HCT116 (cell line): ENCODE results near the gene ADAMTSL5. TPM values are rescaled to one million over a fixed set of nuclear protein-coding genes. Genes with fewer than 3 reads are reported as not detected.

Experiments used
- ATAC-seq: fragments of 200-7000 bp; cut with Tn5 transposase; 2 replicates; pipeline ENCODE4 v1.9.1; 2020; ENCODE audit warnings: mild to moderate bottlenecking, moderate library complexity
- BruUV-seq: library from RNA; stranded (reverse); fragments of 400-500 nt; replicated peaks from 2 replicates; lab custom pipeline; 2021; lab: Mats Ljungman, UMichigan
- CTCF ChIA-PET: fragments of 300-600 bp; sonication (Branson Sonifier 250); formaldehyde crosslinking; loops from one replicate; lab custom pipeline; 2021; ENCODE audit warnings: antibody characterized with exemption; lab: Charles Lee
- POLR2A ChIA-PET: fragments of 300-600, 350-600 bp; sonication (Branson Sonifier 250); formaldehyde crosslinking; loops from one replicate; lab custom pipeline; 2021; ENCODE audit warnings: antibody characterized with exemption; lab: Charles Lee
- RAD21 ChIA-PET, 2 experiments: fragments of 300-600 bp; sonication (Branson Sonifier 250); formaldehyde crosslinking; loops; one replicate each; lab custom pipeline; 2023; ENCODE audit warnings: low total read pairs in 2 of 2; ENCODE audit not compliant: uncharacterized antibody in 2 of 2, unreplicated experiment in 2 of 2, low non-redundant PET in 1 of 2; lab: Charles Lee
- DNase-seq: peaks from one replicate; pipeline ENCODE4 v3.0.0-alpha.2; 2010; ENCODE audit warnings: low read depth, low spot score
- H2AFZ ChIP-seq: fragments of 200-600 bp; shearing (Covaris generic), sonication (generic); 2 replicates; pipeline ENCODE4 v1.6.1; 2017; ENCODE audit warnings: low read depth, mixed run types, mixed read lengths, antibody characterized with exemption, low read length; ENCODE audit not compliant: poor library complexity, severe bottlenecking
- H3K27ac ChIP-seq: 2 replicates; pipeline ENCODE4 v1.5.1; 2012; ENCODE audit warnings: low read depth, low read length
- H3K27me3 ChIP-seq: fragments of 200-600 bp; sonication (generic); 2 replicates; pipeline ENCODE4 v1.6.1; 2016; ENCODE audit warnings: mixed run types, low read length, mixed read lengths; ENCODE audit not compliant: insufficient read depth
- H3K36me3 ChIP-seq, 2 experiments: fragments of 200-500 bp in 1 of 2; fragments of 200-600 bp in 1 of 2; sonication (Bioruptor generic) in 1 of 2; sonication (generic) in 1 of 2; 2 replicates each; pipeline versions ENCODE4 v1.5.1 to v1.6.1; 2014 to 2016; ENCODE audit warnings: low read length in 2 of 2, inconsistent platforms in 1 of 2, mixed read lengths in 1 of 2, mixed run types in 1 of 2; ENCODE audit not compliant: insufficient read depth in 2 of 2, control insufficient read depth in 1 of 2
- H3K4me1 ChIP-seq, 2 experiments: fragments of 200-600 bp in 1 of 2; sonication (generic) in 1 of 2; 2 replicates each; pipeline versions ENCODE4 v1.5.1 to v1.6.1; 2012 to 2017; ENCODE audit warnings: low read length in 2 of 2, inconsistent platforms in 1 of 2, mild to moderate bottlenecking in 1 of 2, mixed read lengths in 1 of 2, mixed run types in 1 of 2, moderate library complexity in 1 of 2; ENCODE audit not compliant: insufficient read depth in 2 of 2, control insufficient read depth in 1 of 2
- H3K4me2 ChIP-seq: fragments of 200-600 bp; sonication (generic); 2 replicates; pipeline ENCODE4 v1.6.1; 2017; ENCODE audit warnings: mixed run types, low read length, mixed read lengths
- H3K4me3 ChIP-seq, 2 experiments: fragments of 200-600 bp in 1 of 2; sonication (generic) in 1 of 2; replicated peaks in 1 of 2; 2 replicates each; pipeline ENCODE4 v1.5.1; 2011 to 2016; ENCODE audit warnings: low read length in 2 of 2, control low read depth in 1 of 2, low read depth in 1 of 2, mild to moderate bottlenecking in 1 of 2, mixed read lengths in 1 of 2, mixed run types in 1 of 2
- H3K79me2 ChIP-seq: fragments of 200-600 bp; sonication (generic); 2 replicates; pipeline ENCODE4 v1.6.1; 2017; ENCODE audit warnings: mild to moderate bottlenecking, mixed run types, low read length, moderate library complexity, mixed read lengths; ENCODE audit not compliant: insufficient read depth
- H3K9ac ChIP-seq: fragments of 200-600 bp; sonication (generic); 2 replicates; pipeline ENCODE4 v1.6.1; 2016; ENCODE audit warnings: low read length, mixed read lengths
- H3K9me2 ChIP-seq: fragments of 200-600 bp; sonication (generic), shearing (Covaris generic); 2 replicates; pipeline ENCODE4 v1.6.1; 2017; ENCODE audit warnings: mixed run types, mild to moderate bottlenecking, moderate library complexity; ENCODE audit not compliant: insufficient read depth
- H3K9me3 ChIP-seq, 2 experiments: fragments of 200-500 bp in 1 of 2; fragments of 200-600 bp in 1 of 2; sonication (Bioruptor generic) in 1 of 2; sonication (generic) in 1 of 2; 2 replicates each; pipeline ENCODE4 v1.6.1; 2014 to 2017; ENCODE audit warnings: low read length in 2 of 2, mixed read lengths in 2 of 2, inconsistent platforms in 1 of 2, low read depth in 1 of 2, mild to moderate bottlenecking in 1 of 2, mixed run types in 1 of 2, moderate library complexity in 1 of 2; ENCODE audit not compliant: control insufficient read depth in 1 of 2, insufficient read depth in 1 of 2
- H4K20me1 ChIP-seq: fragments of 200-600 bp; sonication (generic), shearing (Covaris generic); 2 replicates; pipeline ENCODE4 v1.6.1; 2017; ENCODE audit warnings: mixed run types, mild to moderate bottlenecking, moderate library complexity; ENCODE audit not compliant: insufficient read depth
- CBX3 ChIP-seq: IDR thresholded peaks from 2 replicates; pipeline ENCODE4 v1.6.1; 2012; ENCODE audit warnings: low read depth
- CEBPB ChIP-seq: IDR thresholded peaks from 2 replicates; pipeline ENCODE4 v1.6.1; 2012; ENCODE audit warnings: low read depth
- EZH2 ChIP-seq: fragments of 200-600 bp; sonication (generic); IDR thresholded peaks from 2 replicates; pipeline ENCODE4 v1.6.1; 2017; ENCODE audit warnings: antibody characterized with exemption, mixed run types
- EZH2phosphoT487 ChIP-seq: fragments of 200-600 bp; IDR thresholded peaks from 2 replicates; pipeline ENCODE4 v1.6.1; 2018; ENCODE audit warnings: antibody characterized with exemption, borderline replicate concordance
- POLR2AphosphoS5 ChIP-seq: IDR thresholded peaks from 2 replicates; pipeline ENCODE4 v1.6.1; 2011; ENCODE audit warnings: mild to moderate bottlenecking, low read depth, low read length, moderate library complexity
- RAD21 ChIP-seq: IDR thresholded peaks from 2 replicates; pipeline ENCODE4 v1.6.1; 2012; ENCODE audit warnings: low read depth, mild to moderate bottlenecking
- SIN3A ChIP-seq: IDR thresholded peaks from 2 replicates; pipeline ENCODE4 v1.6.1; 2012; ENCODE audit warnings: low read depth
- TCF7L2 ChIP-seq: IDR thresholded peaks from 2 replicates; pipeline ENCODE4 v1.7.0; 2011; ENCODE audit warnings: borderline replicate concordance, inconsistent platforms; ENCODE audit not compliant: insufficient read depth, insufficient read length; ENCODE audit errors: extremely low read depth
- ZNF274 ChIP-seq: fragments of 200-500 bp; sonication (Bioruptor generic); IDR thresholded peaks from 2 replicates; pipeline ENCODE4 v1.6.1; 2014; ENCODE audit warnings: mild to moderate bottlenecking, low read depth, low read length, inconsistent platforms
- intact Hi-C: fragments of 100-400 bp; cut with micrococcal nuclease; formaldehyde crosslinking; loops from 2 replicates; pipeline ENCODE4 v1.10.0; 2022
- total RNA-seq: library from RNA; stranded (reverse); gene quantifications from one replicate; pipeline ENCODE4 v1.2.1, GENCODE V29; 2021; ENCODE audit not compliant: unreplicated experiment
- TF ChIP-seq, protein P1 (sequence below): IDR thresholded peaks from 2 replicates; pipeline ENCODE4 v1.6.1; 2012; ENCODE audit warnings: low read depth
- TF ChIP-seq, protein P2 (sequence below): IDR thresholded peaks from 2 replicates; pipeline ENCODE4 v1.6.1; 2011; ENCODE audit warnings: mild to moderate bottlenecking, low read length, moderate library complexity; ENCODE audit not compliant: insufficient replicate concordance; ENCODE audit errors: extremely low read depth

Gene ADAMTSL5
- total RNA-seq, 1 experiment from 2014 or later, result 24.0 TPM

DNA sequence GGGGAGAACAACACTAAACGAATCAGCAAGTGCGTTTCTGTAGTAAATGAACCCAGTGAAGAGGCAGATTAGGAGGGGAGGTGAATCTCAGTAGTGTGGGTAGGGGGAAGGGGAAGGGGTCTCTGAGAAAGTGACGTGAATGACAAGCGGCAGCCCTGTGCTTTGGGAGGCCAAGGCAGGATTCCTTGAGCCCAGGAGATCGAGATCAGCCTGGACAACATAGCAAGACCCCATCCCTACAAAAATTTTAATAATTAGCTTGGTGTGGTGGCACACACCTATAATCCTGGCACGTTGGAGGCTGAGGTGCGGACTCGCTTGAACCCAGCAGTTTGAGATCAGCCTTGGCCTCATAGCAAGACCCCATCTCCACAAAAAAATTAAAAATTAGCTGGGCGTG lies 19.2 kb upstream of the ADAMTSL5 start:
- TF ChIP-seq TCF7L2 (no peak), CEBPB (no peak), ZNF274 (no peak), EZH2 (no peak), SIN3A (no peak), CBX3 (no peak), POLR2AphosphoS5 (no peak), EZH2phosphoT487 (no peak), RAD21 (no peak)
- TF ChIP-seq, protein P1, sequence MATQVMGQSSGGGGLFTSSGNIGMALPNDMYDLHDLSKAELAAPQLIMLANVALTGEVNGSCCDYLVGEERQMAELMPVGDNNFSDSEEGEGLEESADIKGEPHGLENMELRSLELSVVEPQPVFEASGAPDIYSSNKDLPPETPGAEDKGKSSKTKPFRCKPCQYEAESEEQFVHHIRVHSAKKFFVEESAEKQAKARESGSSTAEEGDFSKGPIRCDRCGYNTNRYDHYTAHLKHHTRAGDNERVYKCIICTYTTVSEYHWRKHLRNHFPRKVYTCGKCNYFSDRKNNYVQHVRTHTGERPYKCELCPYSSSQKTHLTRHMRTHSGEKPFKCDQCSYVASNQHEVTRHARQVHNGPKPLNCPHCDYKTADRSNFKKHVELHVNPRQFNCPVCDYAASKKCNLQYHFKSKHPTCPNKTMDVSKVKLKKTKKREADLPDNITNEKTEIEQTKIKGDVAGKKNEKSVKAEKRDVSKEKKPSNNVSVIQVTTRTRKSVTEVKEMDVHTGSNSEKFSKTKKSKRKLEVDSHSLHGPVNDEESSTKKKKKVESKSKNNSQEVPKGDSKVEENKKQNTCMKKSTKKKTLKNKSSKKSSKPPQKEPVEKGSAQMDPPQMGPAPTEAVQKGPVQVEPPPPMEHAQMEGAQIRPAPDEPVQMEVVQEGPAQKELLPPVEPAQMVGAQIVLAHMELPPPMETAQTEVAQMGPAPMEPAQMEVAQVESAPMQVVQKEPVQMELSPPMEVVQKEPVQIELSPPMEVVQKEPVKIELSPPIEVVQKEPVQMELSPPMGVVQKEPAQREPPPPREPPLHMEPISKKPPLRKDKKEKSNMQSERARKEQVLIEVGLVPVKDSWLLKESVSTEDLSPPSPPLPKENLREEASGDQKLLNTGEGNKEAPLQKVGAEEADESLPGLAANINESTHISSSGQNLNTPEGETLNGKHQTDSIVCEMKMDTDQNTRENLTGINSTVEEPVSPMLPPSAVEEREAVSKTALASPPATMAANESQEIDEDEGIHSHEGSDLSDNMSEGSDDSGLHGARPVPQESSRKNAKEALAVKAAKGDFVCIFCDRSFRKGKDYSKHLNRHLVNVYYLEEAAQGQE, result no peak
- TF ChIP-seq, protein P2, sequence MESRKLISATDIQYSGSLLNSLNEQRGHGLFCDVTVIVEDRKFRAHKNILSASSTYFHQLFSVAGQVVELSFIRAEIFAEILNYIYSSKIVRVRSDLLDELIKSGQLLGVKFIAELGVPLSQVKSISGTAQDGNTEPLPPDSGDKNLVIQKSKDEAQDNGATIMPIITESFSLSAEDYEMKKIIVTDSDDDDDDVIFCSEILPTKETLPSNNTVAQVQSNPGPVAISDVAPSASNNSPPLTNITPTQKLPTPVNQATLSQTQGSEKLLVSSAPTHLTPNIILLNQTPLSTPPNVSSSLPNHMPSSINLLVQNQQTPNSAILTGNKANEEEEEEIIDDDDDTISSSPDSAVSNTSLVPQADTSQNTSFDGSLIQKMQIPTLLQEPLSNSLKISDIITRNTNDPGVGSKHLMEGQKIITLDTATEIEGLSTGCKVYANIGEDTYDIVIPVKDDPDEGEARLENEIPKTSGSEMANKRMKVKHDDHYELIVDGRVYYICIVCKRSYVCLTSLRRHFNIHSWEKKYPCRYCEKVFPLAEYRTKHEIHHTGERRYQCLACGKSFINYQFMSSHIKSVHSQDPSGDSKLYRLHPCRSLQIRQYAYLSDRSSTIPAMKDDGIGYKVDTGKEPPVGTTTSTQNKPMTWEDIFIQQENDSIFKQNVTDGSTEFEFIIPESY, result no peak
- ChIA-PET POLR2A (no interaction called here), CTCF (no interaction called here)

More for the DNA sequence above, 19.2 kb upstream of the ADAMTSL5 start:
- H3K27me3 ChIP-seq, result no peaks in the 10 kb centered on the region
- no peaks in the 10 kb centered on the region for H3K9me3 ChIP-seq
- H3K27ac ChIP-seq, result no peak overlapping the region
- RAD21 ChIA-PET, result no interaction called here
- no peaks in the 10 kb centered on the region for H4K20me1 ChIP-seq
- no peak overlapping the region for H2AFZ ChIP-seq
- DNase-seq (no peak), ATAC-seq (no peak)
- no peaks in the 10 kb centered on the region for H3K9me2 ChIP-seq
- BruUV-seq, result no TSS peak
- intact Hi-C loops, result no loop called here
- H3K4me3 ChIP-seq, result no peak overlapping the region
- H3K4me2 ChIP-seq, result no peak overlapping the region
- no peaks in the 10 kb centered on the region for H3K79me2 ChIP-seq
- H3K9ac ChIP-seq, result no peak overlapping the region
- H3K36me3 ChIP-seq, result no peaks in the 10 kb centered on the region
- H3K4me1 ChIP-seq, result no peaks in the 10 kb centered on the region
